ENCODE data around the gene ATP6V0E1. TPM values are rescaled to one million over a fixed set of nuclear protein-coding genes. Genes with fewer than 3 reads are reported as not detected.

The ATP6V0E1 gene
- total RNA-seq, 1 experiment from 2014 or later: 216 TPM

GRCh38 chr5:172943906-172944305 is 39.7 kb upstream of the ATP6V0E1 start:
- no peaks in the 10 kb centered on the region for H3K9me3 Mint-ChIP-seq (ENCODE audit: unreplicated experiment)
- no peaks in the 10 kb centered on the region for H3K4me1 Mint-ChIP-seq (ENCODE audit: low read depth, unreplicated experiment)
- H3K27me3 ChIP-seq (replicated peaks; ENCODE audit: control insufficient read depth, insufficient read depth, low read length): no peaks in the 10 kb centered on the region
- DNase-seq: no peak
- no peak for TF ChIP-seq CTCF (IDR thresholded peaks at IDR 0.05; ENCODE audit: insufficient read depth in 1 of 2, low read depth in 1 of 2, low read length in 1 of 2, severe bottlenecking in 1 of 2, unreplicated experiment in 1 of 2)
- no peaks in the 10 kb centered on the region for H3K9me3 ChIP-seq
- no peaks in the 10 kb centered on the region for H3K4me1 ChIP-seq
- BruUV-seq (replicated peaks): no TSS peak
- H3K4me3 ChIP-seq (ENCODE audit: low read depth, low read length): no peak overlapping the region
- H3K27ac Mint-ChIP-seq (ENCODE audit: unreplicated experiment): no peak overlapping the region
- no peak overlapping the region for H3K4me3 Mint-ChIP-seq (ENCODE audit: unreplicated experiment)
- H3K36me3 ChIP-seq (ENCODE audit: control insufficient read depth, insufficient read depth, low read length): peaks cover 2% of the 10 kb centered on the region
- H3K27me3 Mint-ChIP-seq (ENCODE audit: insufficient read depth, unreplicated experiment): no peaks in the 10 kb centered on the region
- intact Hi-C loops (cut with micrococcal nuclease; ENCODE audit: unreplicated experiment): no loop called here
- POLR2A ChIA-PET: no interaction called here
- peaks cover 49% of the 10 kb centered on the region for H3K36me3 Mint-ChIP-seq (ENCODE audit: insufficient read depth, unreplicated experiment)
- CTCF ChIA-PET: no interaction called here

GRCh38 chr5:172944741-172945140 is 38.8 kb upstream of the ATP6V0E1 start:
- intact Hi-C loops (cut with micrococcal nuclease; ENCODE audit: unreplicated experiment): no loop called here
- POLR2A ChIA-PET: no interaction called here
- CTCF ChIA-PET: no interaction called here
- Histone ChIP-seq H3K4me3 (ENCODE audit: low read depth, low read length) (no peak overlapping the region), H3K36me3 (ENCODE audit: control insufficient read depth, insufficient read depth, low read length) (peaks cover 2% of the 10 kb centered on the region), H3K9me3 (no peaks in the 10 kb centered on the region), H3K4me1 (no peaks in the 10 kb centered on the region), H3K27me3 (replicated peaks; ENCODE audit: control insufficient read depth, insufficient read depth, low read length) (no peaks in the 10 kb centered on the region)
- DNase-seq: no peak
- H3K36me3 Mint-ChIP-seq (ENCODE audit: insufficient read depth, unreplicated experiment): peaks cover 44% of the 10 kb centered on the region
- no peak overlapping the region for H3K4me3 Mint-ChIP-seq (ENCODE audit: unreplicated experiment)
- no peak overlapping the region for H3K27ac Mint-ChIP-seq (ENCODE audit: unreplicated experiment)
- no peaks in the 10 kb centered on the region for H3K4me1 Mint-ChIP-seq (ENCODE audit: low read depth, unreplicated experiment)
- no peak for TF ChIP-seq CTCF (IDR thresholded peaks at IDR 0.05; ENCODE audit: insufficient read depth in 1 of 2, low read depth in 1 of 2, low read length in 1 of 2, severe bottlenecking in 1 of 2, unreplicated experiment in 1 of 2)
- no peaks in the 10 kb centered on the region for H3K9me3 Mint-ChIP-seq (ENCODE audit: unreplicated experiment)
- no peaks in the 10 kb centered on the region for H3K27me3 Mint-ChIP-seq (ENCODE audit: insufficient read depth, unreplicated experiment)
- BruUV-seq (replicated peaks): no TSS peak

GRCh38 chr5:172945151-172945550 is 38.4 kb upstream of the ATP6V0E1 start:
- peaks cover 2% of the 10 kb centered on the region for H3K36me3 ChIP-seq (ENCODE audit: control insufficient read depth, insufficient read depth, low read length)
- no peak for DNase-seq

More at GRCh38 chr5:172945151-172945550, 38.4 kb upstream of the ATP6V0E1 start:
- no peaks in the 10 kb centered on the region for H3K4me1 Mint-ChIP-seq (ENCODE audit: low read depth, unreplicated experiment)
- intact Hi-C loops (cut with micrococcal nuclease; ENCODE audit: unreplicated experiment): no loop called here
- no peak overlapping the region for H3K27ac Mint-ChIP-seq (ENCODE audit: unreplicated experiment)
- H3K27me3 Mint-ChIP-seq (ENCODE audit: insufficient read depth, unreplicated experiment): no peaks in the 10 kb centered on the region
- Histone ChIP-seq H3K27me3 (replicated peaks; ENCODE audit: control insufficient read depth, insufficient read depth, low read length) (no peaks in the 10 kb centered on the region), H3K9me3 (no peaks in the 10 kb centered on the region), H3K4me1 (no peaks in the 10 kb centered on the region), H3K4me3 (ENCODE audit: low read depth, low read length) (no peak overlapping the region)
- BruUV-seq (replicated peaks): no TSS peak
- H3K4me3 Mint-ChIP-seq (ENCODE audit: unreplicated experiment): no peak overlapping the region
- H3K9me3 Mint-ChIP-seq (ENCODE audit: unreplicated experiment): no peaks in the 10 kb centered on the region
- H3K36me3 Mint-ChIP-seq (ENCODE audit: insufficient read depth, unreplicated experiment): peaks cover 43% of the 10 kb centered on the region
- POLR2A ChIA-PET: no interaction called here
- TF ChIP-seq CTCF (IDR thresholded peaks at IDR 0.05; ENCODE audit: insufficient read depth in 1 of 2, low read depth in 1 of 2, low read length in 1 of 2, severe bottlenecking in 1 of 2, unreplicated experiment in 1 of 2): no peak
- CTCF ChIA-PET: no interaction called here
